SK-N-MC (cell line): ENCODE results near the gene ARID1B.

ENCODE experiments used
- EZH2 ChIP-seq: fragments of 200-600 bp; sonication (generic); IDR thresholded peaks from one replicate; pipeline ENCODE4 v1.6.1; 2017; ENCODE audit warnings: antibody characterized with exemption
- FOXP2 ChIP-seq: optimal IDR thresholded peaks from 2 replicates; pipeline ENCODE3; 2011; ENCODE audit warnings: mild to moderate bottlenecking, moderate library complexity; ENCODE audit not compliant: insufficient read depth; ENCODE audit errors: extremely low read length, control extremely low read depth
- POLR2AphosphoS5 ChIP-seq: IDR thresholded peaks from 2 replicates; pipeline ENCODE4 v1.6.1; 2012; ENCODE audit warnings: mild to moderate bottlenecking, low read depth, low read length, borderline replicate concordance

- TF ChIP-seq POLR2AphosphoS5 (no peak), EZH2 (no peak), FOXP2 (no peak)
Observed at GRCh38 chr6:157124485-157125254, 347.5 kb downstream of the ARID1B start.
